Neural cell (in vitro differentiated cells): ENCODE data around the gene PARVG. TPM values are rescaled to one million over a fixed set of nuclear protein-coding genes. Genes with fewer than 3 reads are reported as not detected.

Experiments used
- H2AFZ ChIP-seq: fragments of 200-600, 300-800 bp; sonication (generic), shearing (Covaris generic); 2 replicates; pipeline ENCODE4 v1.6.0; 2014; ENCODE audit warnings: low read depth, mild to moderate bottlenecking, antibody characterized with exemption, low read length, moderate library complexity
- H3F3A ChIP-seq: fragments of 200-600 bp; shearing (Covaris generic); 2 replicates; pipeline ENCODE4 v1.6.1; 2016; ENCODE audit warnings: mild to moderate bottlenecking, moderate library complexity, mixed read lengths, antibody characterized with exemption, low read length; ENCODE audit not compliant: insufficient read depth, poor library complexity, severe bottlenecking
- H3K27ac ChIP-seq: fragments of 200-600, 300-800 bp; sonication (generic), shearing (Covaris generic); 2 replicates; pipeline ENCODE4 v1.5.1; 2014; ENCODE audit warnings: mild to moderate bottlenecking, low read length, moderate library complexity
- H3K27me3 ChIP-seq: fragments of 300-800, 200-600 bp; sonication (generic), shearing (Covaris generic); 2 replicates; pipeline ENCODE4 v1.6.0; 2014; ENCODE audit warnings: mild to moderate bottlenecking, low read depth, low read length, moderate library complexity; ENCODE audit not compliant: insufficient read depth
- H3K36me3 ChIP-seq: fragments of 300-800, 200-600 bp; sonication (generic), shearing (Covaris generic); 2 replicates; pipeline ENCODE4 v1.5.1; 2014; ENCODE audit warnings: mild to moderate bottlenecking, antibody characterized with exemption, low read length, moderate library complexity; ENCODE audit not compliant: insufficient read depth
- H3K4me2 ChIP-seq: fragments of 300-800, 200-600 bp; sonication (generic), shearing (Covaris generic); 2 replicates; pipeline ENCODE4 v1.6.0; 2014; ENCODE audit warnings: mild to moderate bottlenecking, low read length
- H3K4me3 ChIP-seq: fragments of 300-800, 200-600 bp; sonication (generic), shearing (Covaris generic); 2 replicates; pipeline ENCODE4 v1.5.1; 2014; ENCODE audit warnings: mild to moderate bottlenecking, low read length, moderate library complexity
- H3K79me2 ChIP-seq: fragments of 200-600 bp; shearing (Covaris generic); replicated peaks from 2 replicates; pipeline ENCODE4 v1.6.0; 2014; ENCODE audit warnings: mild to moderate bottlenecking, low read length, moderate library complexity; ENCODE audit not compliant: insufficient read depth
- H3K9ac ChIP-seq: fragments of 300-800, 200-600 bp; sonication (generic), shearing (Covaris generic); 2 replicates; pipeline ENCODE4 v1.6.1; 2016; ENCODE audit warnings: mild to moderate bottlenecking, low read length, mixed read lengths
- H3K9me2 ChIP-seq: fragments of 200-600 bp; shearing (Covaris generic); 2 replicates; pipeline ENCODE4 v1.6.1; 2016; ENCODE audit warnings: mild to moderate bottlenecking, low read length, mixed read lengths; ENCODE audit not compliant: insufficient read depth
- H3K9me3 ChIP-seq: fragments of 200-600, 300-800 bp; sonication (generic), shearing (Covaris generic); 2 replicates; pipeline ENCODE4 v1.6.1; 2016; ENCODE audit warnings: mild to moderate bottlenecking, mixed run types, low read length, moderate library complexity, mixed read lengths
- H4K20me1 ChIP-seq: fragments of 200-600 bp; shearing (Covaris generic); 2 replicates; pipeline ENCODE4 v1.6.1; 2016; ENCODE audit warnings: mild to moderate bottlenecking, mixed run types; ENCODE audit not compliant: insufficient read depth
- CTCF ChIP-seq: fragments of 450-650 bp; IDR thresholded peaks from 2 replicates; pipeline ENCODE4 v1.5.1; 2014; ENCODE audit warnings: antibody characterized with exemption, mild to moderate bottlenecking, moderate library complexity; ENCODE audit not compliant: poor library complexity, severe bottlenecking
- EP300 ChIP-seq: fragments of 450-650 bp; conservative IDR thresholded peaks from 2 replicates; pipeline ENCODE4 v1.6.1; 2014; ENCODE audit warnings: antibody characterized with exemption, mild to moderate bottlenecking, moderate library complexity; ENCODE audit not compliant: poor library complexity, severe bottlenecking
- EZH2 ChIP-seq: fragments of 200-600, 300-800 bp; shearing (Covaris generic), sonication (generic); IDR thresholded peaks from 2 replicates; pipeline ENCODE4 v1.6.1; 2014; ENCODE audit warnings: antibody characterized with exemption, low read length, borderline replicate concordance, mild to moderate bottlenecking; ENCODE audit not compliant: insufficient read depth, poor library complexity, severe bottlenecking
- MXI1 ChIP-seq: fragments of 450-650 bp; conservative IDR thresholded peaks from 2 replicates; pipeline ENCODE4 v1.6.1; 2014; ENCODE audit warnings: antibody characterized with exemption, mild to moderate bottlenecking; ENCODE audit not compliant: poor library complexity, severe bottlenecking
- POLR2AphosphoS5 ChIP-seq: IDR thresholded peaks from 2 replicates; pipeline ENCODE4 v1.6.1; 2012
- RAD21 ChIP-seq: fragments of 450-650 bp; conservative IDR thresholded peaks from 2 replicates; pipeline ENCODE4 v1.6.1; 2014; ENCODE audit warnings: antibody characterized with exemption, mild to moderate bottlenecking, moderate library complexity
- REST ChIP-seq: IDR thresholded peaks from 2 replicates; pipeline ENCODE4 v1.6.1; 2012; ENCODE audit warnings: borderline replicate concordance
- SMC3 ChIP-seq: fragments of 450-650 bp; conservative IDR thresholded peaks from 2 replicates; pipeline ENCODE4 v1.6.1; 2014; ENCODE audit warnings: antibody characterized with exemption, mild to moderate bottlenecking, moderate library complexity; ENCODE audit not compliant: poor library complexity
- TAF1 ChIP-seq: IDR thresholded peaks from 2 replicates; pipeline ENCODE4 v1.6.1; 2012; ENCODE audit warnings: low read depth
- polyA plus RNA-seq: library from polyadenylated mRNA; depleted of rRNA; stranded (reverse); fragments of >200 nt; gene quantifications from 2 replicates; pipeline ENCODE4 v1.2.3, GENCODE V29; 2014

Gene PARVG
- polyA plus RNA-seq, 1 donor from 2014 or later = not detected

- H3K9me3 ChIP-seq = peaks cover 8% of the 10 kb centered on the region
- H2AFZ ChIP-seq = no peak overlapping the region
- H3F3A ChIP-seq = no peaks in the 10 kb centered on the region
- no peak overlapping the region for H3K9ac ChIP-seq
- H3K9me2 ChIP-seq = no peaks in the 10 kb centered on the region
- no peaks in the 10 kb centered on the region for H3K79me2 ChIP-seq
- TF ChIP-seq CTCF (no peak), RAD21 (no peak), POLR2AphosphoS5 (no peak), TAF1 (no peak), SMC3 (no peak), REST (no peak), MXI1 (no peak), EZH2 (no peak), EP300 (no peak)
- no peak overlapping the region for H3K4me3 ChIP-seq
- H3K36me3 ChIP-seq = no peaks in the 10 kb centered on the region
- H4K20me1 ChIP-seq = no peaks in the 10 kb centered on the region
- H3K27ac ChIP-seq = no peak overlapping the region
- no peaks in the 10 kb centered on the region for H3K27me3 ChIP-seq
- H3K4me2 ChIP-seq = no peak overlapping the region
Measured at GRCh38 chr22:44247346-44247745, 66.6 kb downstream of the PARVG start.

DNA sequence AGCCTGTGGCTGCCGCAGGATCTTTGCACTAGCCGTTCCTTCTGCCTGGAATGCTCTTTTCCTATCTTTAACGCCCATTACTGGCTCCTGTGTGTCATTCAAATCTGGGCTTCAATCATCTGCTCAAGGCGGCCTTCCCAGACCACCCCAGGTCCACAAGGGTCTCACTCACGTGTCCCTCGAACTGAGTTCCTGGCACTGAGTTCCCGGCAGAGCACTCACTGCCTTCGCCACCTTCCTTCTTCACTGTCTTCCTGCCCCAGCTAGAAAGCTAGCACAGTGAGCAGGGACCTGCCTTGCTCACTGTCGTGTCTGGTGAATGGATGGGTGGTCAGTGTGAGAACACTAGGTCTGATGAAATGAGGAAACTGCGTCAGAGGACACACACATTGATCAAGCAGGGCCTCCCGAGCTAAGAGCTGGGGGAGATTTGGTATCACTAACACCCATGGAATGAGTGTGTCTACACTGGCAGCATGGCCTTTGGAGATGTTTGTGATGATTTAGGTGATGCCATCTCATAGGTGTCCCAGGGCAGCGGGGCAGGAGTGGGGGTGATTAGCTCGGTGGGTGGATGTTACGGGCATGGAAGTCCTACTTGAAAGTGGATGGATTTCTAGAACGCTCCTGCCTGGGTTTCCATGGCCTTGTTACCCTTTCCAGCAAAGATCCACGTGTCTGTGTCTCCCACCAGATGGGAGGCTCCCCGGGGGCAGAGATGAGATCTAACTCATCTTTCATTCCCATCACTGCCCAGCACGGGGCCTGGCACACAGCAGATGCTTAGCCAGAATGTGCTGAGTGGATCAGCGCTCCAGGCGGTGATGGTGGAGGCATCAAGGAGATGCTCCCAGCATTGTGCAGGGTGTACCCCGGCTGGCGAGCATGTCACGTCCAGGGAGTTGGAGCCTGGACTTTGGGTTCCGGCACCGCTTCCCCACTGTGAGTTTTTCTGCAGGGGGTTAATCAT, 67.5 kb downstream of the PARVG start:
- Histone ChIP-seq H3K9me2 (no peaks in the 10 kb centered on the region), H2AFZ (no peak overlapping the region), H4K20me1 (no peaks in the 10 kb centered on the region), H3K4me3 (no peak overlapping the region), H3K27ac (no peak overlapping the region), H3K4me2 (no peak overlapping the region), H3K79me2 (no peaks in the 10 kb centered on the region), H3K27me3 (no peaks in the 10 kb centered on the region), H3F3A (no peaks in the 10 kb centered on the region), H3K36me3 (no peaks in the 10 kb centered on the region), H3K9me3 (peaks cover 8% of the 10 kb centered on the region), H3K9ac (no peak overlapping the region)
- no peak for TF ChIP-seq REST
